ENCODE measurements around the gene CRYGA. TPM values are rescaled to one million over a fixed set of nuclear protein-coding genes. Genes with fewer than 3 reads are reported as not detected.
A peak's percentile ranks its signal among the peaks of the same experiment; 100 is the strongest.
"Not testable (repeated sequence)": the region's sequence is repeated elsewhere in the genome, so short reads cannot be mapped to it uniquely, and the experiment has no call there.

CRYGA gene
- total RNA-seq, 2 experiments from 2014 or later = not detected

DNA sequence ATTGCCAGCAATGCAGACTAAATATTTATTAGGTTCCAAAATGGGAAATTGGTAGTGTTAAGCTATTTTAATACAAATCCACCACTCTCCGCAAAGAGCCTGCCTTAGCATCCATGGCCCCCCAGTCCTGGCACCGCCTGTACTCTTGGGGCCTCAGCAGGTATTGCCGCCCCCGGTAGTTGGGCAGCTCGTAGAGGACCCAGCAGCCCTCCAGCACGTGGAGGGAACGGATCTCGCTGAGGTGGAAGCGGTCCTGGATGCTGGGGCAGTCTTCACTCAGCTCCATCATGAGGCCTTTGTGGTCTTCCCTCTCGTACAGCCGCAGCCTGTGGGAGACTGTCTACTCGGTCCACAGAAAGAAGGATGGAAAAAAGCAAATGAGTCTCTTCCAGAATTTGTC, 35.3 kb downstream of the CRYGA start:
- POLR2A ChIA-PET = no interaction called here
- TF ChIP-seq, protein P1, sequence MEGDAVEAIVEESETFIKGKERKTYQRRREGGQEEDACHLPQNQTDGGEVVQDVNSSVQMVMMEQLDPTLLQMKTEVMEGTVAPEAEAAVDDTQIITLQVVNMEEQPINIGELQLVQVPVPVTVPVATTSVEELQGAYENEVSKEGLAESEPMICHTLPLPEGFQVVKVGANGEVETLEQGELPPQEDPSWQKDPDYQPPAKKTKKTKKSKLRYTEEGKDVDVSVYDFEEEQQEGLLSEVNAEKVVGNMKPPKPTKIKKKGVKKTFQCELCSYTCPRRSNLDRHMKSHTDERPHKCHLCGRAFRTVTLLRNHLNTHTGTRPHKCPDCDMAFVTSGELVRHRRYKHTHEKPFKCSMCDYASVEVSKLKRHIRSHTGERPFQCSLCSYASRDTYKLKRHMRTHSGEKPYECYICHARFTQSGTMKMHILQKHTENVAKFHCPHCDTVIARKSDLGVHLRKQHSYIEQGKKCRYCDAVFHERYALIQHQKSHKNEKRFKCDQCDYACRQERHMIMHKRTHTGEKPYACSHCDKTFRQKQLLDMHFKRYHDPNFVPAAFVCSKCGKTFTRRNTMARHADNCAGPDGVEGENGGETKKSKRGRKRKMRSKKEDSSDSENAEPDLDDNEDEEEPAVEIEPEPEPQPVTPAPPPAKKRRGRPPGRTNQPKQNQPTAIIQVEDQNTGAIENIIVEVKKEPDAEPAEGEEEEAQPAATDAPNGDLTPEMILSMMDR (IDR thresholded peaks at IDR 0.05) = no peak
- H3K9me3 Mint-ChIP-seq = no peaks in the 10 kb centered on the region
- H3K36me3 Mint-ChIP-seq (ENCODE audit: low read depth) = no peaks in the 10 kb centered on the region
- ATAC-seq (no peak), DNase-seq (no peak)
- no peak overlapping the region for H3K4me3 Mint-ChIP-seq
- peaks cover 5% of the 10 kb centered on the region for H3K4me1 Mint-ChIP-seq (ENCODE audit: low read depth)
- CTCF ChIA-PET = no interaction called here
- no peak overlapping the region for H3K27ac Mint-ChIP-seq
- H3K27me3 Mint-ChIP-seq = peaks cover 25% of the 10 kb centered on the region
- intact Hi-C loops (cut with micrococcal nuclease) = no loop called here

DNA sequence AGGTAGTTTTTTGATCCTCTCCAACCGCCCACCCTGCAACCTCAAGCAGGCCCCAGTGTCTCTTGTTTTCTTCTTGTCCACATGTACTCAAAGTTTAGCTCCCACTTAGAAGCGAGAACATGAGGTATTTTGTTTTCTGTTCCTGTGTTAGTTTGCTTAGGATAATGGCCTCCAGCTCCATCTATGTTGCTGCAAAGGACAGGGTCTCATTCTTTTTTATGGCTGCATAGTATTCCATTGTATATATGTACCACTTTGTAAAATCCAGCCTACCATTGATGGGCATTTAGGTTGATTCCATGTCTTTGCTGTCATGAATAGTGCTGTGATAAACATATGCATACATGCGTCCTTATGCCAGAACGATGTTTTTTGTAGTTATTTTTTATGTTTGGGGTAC, 36.3 kb downstream of the CRYGA start:
- ATAC-seq (no peak), DNase-seq (no peak)
- POLR2A ChIA-PET = no interaction called here
- Mint-ChIP-seq H3K36me3 (ENCODE audit: low read depth) (no peaks in the 10 kb centered on the region), H3K4me1 (ENCODE audit: low read depth) (peaks cover 5% of the 10 kb centered on the region), H3K9me3 (no peaks in the 10 kb centered on the region), H3K27ac (no peak overlapping the region), H3K27me3 (peaks cover 25% of the 10 kb centered on the region), H3K4me3 (no peak overlapping the region)
- TF ChIP-seq, protein P1 (IDR thresholded peaks at IDR 0.05) = no peak
- CTCF ChIA-PET = no interaction called here
- intact Hi-C loops (cut with micrococcal nuclease) = no loop called here

DNA sequence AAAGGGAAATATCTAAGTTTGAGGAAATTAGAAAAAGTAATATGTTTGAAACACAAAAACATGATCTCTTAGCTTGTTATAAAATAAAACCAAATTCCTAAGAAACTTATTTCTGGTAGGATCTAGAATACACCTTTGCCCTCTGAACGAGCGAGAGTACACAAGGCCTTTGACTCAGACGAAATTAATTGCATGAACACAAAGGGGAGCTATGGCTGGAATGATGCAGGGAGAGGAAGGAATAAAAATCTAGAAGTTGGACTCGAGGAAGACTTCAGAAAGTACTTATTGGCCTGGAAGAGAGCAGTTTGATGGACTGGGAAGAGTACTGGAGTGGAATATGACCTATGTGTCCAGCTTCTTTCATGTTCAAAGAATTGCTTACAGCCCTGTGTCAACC, 38.1 kb downstream of the CRYGA start:
- intact Hi-C loops (cut with micrococcal nuclease) = no loop called here
- Mint-ChIP-seq H3K9me3 (no peaks in the 10 kb centered on the region), H3K27me3 (peaks cover 27% of the 10 kb centered on the region), H3K4me1 (ENCODE audit: low read depth) (peaks cover 5% of the 10 kb centered on the region), H3K27ac (no peak overlapping the region), H3K4me3 (no peak overlapping the region), H3K36me3 (ENCODE audit: low read depth) (no peaks in the 10 kb centered on the region)
- ChIA-PET CTCF (interaction anchor here (1.1 kb wide), 1 partner anchor 1907 kb away, joined by 4 read pairs; no protein-coding TSS in a partner anchor), POLR2A (no interaction called here)
- ATAC-seq = no peak
- TF ChIP-seq, protein P1 (IDR thresholded peaks at IDR 0.05) = no peak
- no peak for DNase-seq

DNA sequence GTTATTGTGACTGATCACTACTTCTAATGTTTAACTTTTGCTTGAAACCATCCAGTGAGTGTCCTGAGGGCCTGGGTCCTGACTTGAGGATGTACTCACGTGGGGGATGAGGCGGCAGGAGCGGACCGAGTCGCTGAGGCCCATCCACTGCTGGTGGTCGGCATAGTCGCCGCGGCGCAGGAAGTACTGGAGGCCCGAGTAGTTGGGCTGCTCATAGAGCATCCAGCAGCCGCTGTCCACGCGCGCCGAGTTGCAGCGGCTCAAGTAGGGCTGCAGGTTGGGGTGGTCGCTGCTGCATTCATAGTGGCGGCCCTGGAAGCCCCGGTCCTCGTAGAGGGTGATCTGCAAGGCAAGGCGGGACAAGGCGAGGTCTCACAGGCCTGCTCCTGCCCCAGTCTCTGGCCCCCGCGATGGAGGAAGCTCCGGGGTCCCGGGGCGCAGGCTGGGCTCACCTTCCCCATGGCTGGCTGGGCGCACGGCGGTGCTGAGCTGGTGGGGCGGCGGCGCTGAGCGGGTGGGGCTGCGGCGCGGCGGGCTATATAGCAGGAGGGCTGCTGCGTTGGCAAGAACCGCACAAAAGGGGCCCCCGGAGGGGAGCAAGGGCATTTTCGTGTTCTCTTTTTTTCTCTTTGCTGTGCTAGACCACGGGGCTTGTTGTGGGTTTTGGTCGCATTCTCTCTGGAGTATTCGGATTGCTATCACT, 39.2 kb downstream of the CRYGA start, which contains the start of gene CRYGD:
Gene CRYGD, minus strand, starts transcription at position 512 of the 703 bp plus-strand sequence. Its CDS starts 51 bp downstream, at position 461.
- H3K27ac Mint-ChIP-seq; H3K36me3 Mint-ChIP-seq (ENCODE audit: low read depth); H3K4me1 Mint-ChIP-seq (ENCODE audit: low read depth); CTCF ChIA-PET; intact Hi-C loops (cut with micrococcal nuclease); H3K9me3 Mint-ChIP-seq; POLR2A ChIA-PET: not testable (repeated sequence)
- ATAC-seq (peak; percentile 53), DNase-seq (peak; percentile 20)
- peaks cover 27% of the 10 kb centered on the region for H3K27me3 Mint-ChIP-seq
- peak within 1 kb of the TSS; percentile 43 for H3K4me3 Mint-ChIP-seq

DNA sequence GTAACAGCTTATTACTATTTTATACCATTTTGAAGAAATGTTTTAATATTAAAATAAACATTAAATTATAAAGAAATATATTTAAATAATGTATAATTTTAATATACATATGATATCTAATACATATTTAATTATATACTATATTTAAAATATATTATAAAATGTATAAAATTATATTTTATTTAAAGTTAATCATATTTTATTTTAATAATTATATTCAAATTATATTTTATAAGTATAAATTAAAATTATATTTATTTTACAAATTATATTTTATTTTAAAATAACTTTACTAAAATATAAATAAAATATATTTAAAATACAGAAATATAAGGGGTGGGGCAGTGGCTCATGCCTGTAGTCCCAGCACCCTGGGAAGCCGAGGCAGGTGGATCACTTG, 41.1 kb downstream of the CRYGA start:
- POLR2A ChIA-PET = no interaction called here
- Mint-ChIP-seq H3K36me3 (ENCODE audit: low read depth) (no peaks in the 10 kb centered on the region), H3K4me1 (ENCODE audit: low read depth) (peaks cover 5% of the 10 kb centered on the region), H3K27me3 (peaks cover 24% of the 10 kb centered on the region), H3K4me3 (no peak overlapping the region), H3K9me3 (no peaks in the 10 kb centered on the region), H3K27ac (no peak overlapping the region)
- intact Hi-C loops (cut with micrococcal nuclease) = no loop called here
- no peak for DNase-seq
- TF ChIP-seq, protein P1 (IDR thresholded peaks at IDR 0.05) = no peak
- CTCF ChIA-PET = interaction anchor here (0.9 to 1.0 kb wide), 2 partner anchors 53 to 132 kb away, joined by 3 read pairs; partner anchors contain the start of gene IDH1
- no peak for ATAC-seq
